K562 (cell line): ENCODE results near the gene ARHGEF25. TPM values are rescaled to one million over a fixed set of nuclear protein-coding genes. Genes with fewer than 3 reads are reported as not detected.

Experiments used
- CCNT2 ChIP-seq: IDR thresholded peaks from 2 replicates; pipeline ENCODE4 v1.6.1; 2011; ENCODE audit warnings: borderline replicate concordance, low read depth, mild to moderate bottlenecking, moderate library complexity, mixed read lengths, low read length; ENCODE audit not compliant: insufficient read length; ENCODE audit errors: extremely low read depth
- CEBPB ChIP-seq: fragments of 450-650 bp; IDR thresholded peaks from 2 replicates; pipeline ENCODE4 v1.6.1; 2016; ENCODE audit warnings: missing genetic modification characterization, missing compliant biosample characterization
- CXXC5 ChIP-seq: fragments of 250-450 bp; sonication (Bioruptor Pico); IDR thresholded peaks from 2 replicates; pipeline ENCODE4 v1.8.0; 2022; ENCODE audit warnings: inconsistent platforms, mild to moderate bottlenecking, moderate library complexity
- DLX4 ChIP-seq: fragments of 250-450 bp; sonication (Bioruptor Pico); IDR thresholded peaks from 2 replicates; pipeline ENCODE4 v1.6.1; 2021; ENCODE audit warnings: mild to moderate bottlenecking
- E2F5 ChIP-seq: sonication (generic); formaldehyde crosslinking; IDR thresholded peaks from 2 replicates; pipeline ENCODE4 v1.8.0; 2022; ENCODE audit warnings: mild to moderate bottlenecking, missing genetic modification reagents
- E2F6 ChIP-seq, 2 experiments: IDR thresholded peaks; 2 replicates each; pipeline ENCODE4 v1.6.1; 2011; ENCODE audit warnings: borderline replicate concordance in 1 of 2, control low read depth in 1 of 2, low read depth in 1 of 2, low read length in 1 of 2, mild to moderate bottlenecking in 1 of 2, mixed read lengths in 1 of 2, moderate library complexity in 1 of 2; ENCODE audit not compliant: insufficient read depth in 1 of 2, insufficient read length in 1 of 2, poor library complexity in 1 of 2, severe bottlenecking in 1 of 2; ENCODE audit errors: extremely low read depth in 1 of 2
- EP400 ChIP-seq: fragments of 450-650 bp; IDR thresholded peaks from 2 replicates; pipeline ENCODE4 v1.6.1; 2017; ENCODE audit warnings: antibody characterized with exemption, mild to moderate bottlenecking, moderate library complexity
- ERF ChIP-seq: fragments of 450-650 bp; formaldehyde crosslinking; IDR thresholded peaks from 2 replicates; pipeline ENCODE4 v1.4.0; 2020; ENCODE audit warnings: mild to moderate bottlenecking, mixed read lengths
- FOXM1 ChIP-seq, 2 experiments: fragments of 450-650 bp in 1 of 2; sonication (generic) in 1 of 2; formaldehyde crosslinking in 1 of 2; IDR thresholded peaks; 2 replicates each; pipeline versions ENCODE4 v1.6.1 to v1.9.0; 2017 to 2022; ENCODE audit warnings: low read depth in 2 of 2, mild to moderate bottlenecking in 2 of 2, missing genetic modification reagents in 1 of 2, moderate library complexity in 1 of 2
- NRF1 ChIP-seq, 2 experiments: fragments of 450-650 bp; IDR thresholded peaks in 1 of 2; conservative IDR thresholded peaks in 1 of 2; 2 replicates each; pipeline ENCODE4 v1.6.1; 2014; ENCODE audit warnings: mild to moderate bottlenecking in 2 of 2
- PHB ChIP-seq: fragments of 250-450 bp; sonication (Bioruptor Pico); IDR thresholded peaks from 2 replicates; pipeline ENCODE4 v1.5.0; 2021
- RNF2 ChIP-seq: sonication (generic); IDR thresholded peaks from 2 replicates; pipeline ENCODE4 v1.6.1; 2016
- TBP ChIP-seq: optimal IDR thresholded peaks from 2 replicates; pipeline ENCODE3; 2011; ENCODE audit warnings: low read depth, low read length, improper control_type of control experiment
- ZEB2 ChIP-seq: fragments of 450-650 bp; IDR thresholded peaks from 2 replicates; pipeline ENCODE4 v1.6.1; 2016
- ZFP1 ChIP-seq: fragments of 450-650 bp; formaldehyde crosslinking; IDR thresholded peaks from 2 replicates; pipeline ENCODE4 v1.4.0; 2020; ENCODE audit warnings: mild to moderate bottlenecking, mixed read lengths
- ZHX1 ChIP-seq: fragments of 150-350 bp; conservative IDR thresholded peaks from 2 replicates; pipeline ENCODE4 v1.6.1; 2014; ENCODE audit warnings: low read length
- ZNF282 ChIP-seq: sonication (generic); formaldehyde crosslinking; IDR thresholded peaks from 2 replicates; pipeline ENCODE4 v1.8.1; 2023; ENCODE audit warnings: missing genetic modification reagents
- ZNF583 ChIP-seq: fragments of 250-450 bp; sonication (Bioruptor Pico); IDR thresholded peaks from 2 replicates; pipeline ENCODE4 v1.4.0; 2020
- polyA plus RNA-seq, 8 experiments: library from polyadenylated mRNA; depleted of rRNA in 4 of 8; stranded (reverse) in 5 of 8; unstranded in 3 of 8; fragments of >200 nt; fragmentation: Nextera tagmentation in 2 of 8; fragmentation: Illumina TruSeq in 1 of 8; extraction: Ambion mirVana in 2 of 8; extraction: Trizol in 1 of 8; gene quantifications; 2 replicates each; pipeline versions ENCODE4 v1.2.1 to v1.2.3, GENCODE V29; 2011 to 2014; ENCODE audit warnings: inconsistent platforms in 1 of 8, missing spikeins in 1 of 8
- total RNA-seq, 7 experiments: library from RNA; depleted of rRNA in 6 of 7; stranded (reverse); fragments of >200 nt in 6 of 7; fragmentation: Illumina TruSeq in 2 of 7; extraction: Trizol in 2 of 7; gene quantifications; 2 replicates each; pipeline versions ENCODE4 v1.2.1 to v1.2.3, GENCODE V29; 2011 to 2021; ENCODE audit warnings: low replicate concordance in 1 of 7

Gene ARHGEF25
- total and polyA plus RNA-seq, 9 of the 15 experiments (the other 6 are each of a cell fraction or from before 2014, with no cell fraction given): 0.13 to 17.3 (median 11.6) TPM

- TF ChIP-seq ZHX1: no peak
- no peak for TF ChIP-seq DLX4
- 0 out of 2 replicates have a peak, but pooled peaks have one; percentile 24 for TF ChIP-seq ZNF282 (CRISPR knock-in tag)
- TF ChIP-seq EP400: peak; percentile 78; the same call in 1 of the 2 replicates
- peak; percentile 97 for TF ChIP-seq CXXC5 (CRISPR knock-in tag)
- TF ChIP-seq CEBPB: no peak
- peak; percentile 59 for TF ChIP-seq TBP
- TF ChIP-seq ZFP1: peak; percentile 48; the same call in 1 of the 2 replicates
- 0 out of 2 replicates have a peak, but pooled peaks have one; percentile 30 for TF ChIP-seq RNF2
- no peak for TF ChIP-seq PHB
- TF ChIP-seq ERF (CRISPR knock-in tag): peak; percentile 62; the same call in 1 of the 2 replicates
- TF ChIP-seq E2F5 (CRISPR knock-in tag): no peak
- no peak for TF ChIP-seq FOXM1 (IDR thresholded peaks at IDR 0.05; ENCODE audit: low read depth)
- 0 out of 2 replicates have a peak, but pooled peaks have one; percentile 64 for TF ChIP-seq FOXM1 (CRISPR knock-in tag; IDR thresholded peaks at IDR 0.05; ENCODE audit: low read depth)
- TF ChIP-seq ZEB2: peak; percentile 62
- peak; percentile 81 for TF ChIP-seq CCNT2
- TF ChIP-seq ZNF583 (CRISPR knock-in tag): peak; percentile 66; the same call in 1 of the 2 replicates
- TF ChIP-seq E2F6 (IDR thresholded peaks at IDR 0.05; ENCODE audit: borderline replicate concordance in 1 of 2, extremely low read depth in 1 of 2, insufficient read depth in 1 of 2, insufficient read length in 1 of 2, low read depth in 1 of 2, low read length in 1 of 2, poor library complexity in 1 of 2, severe bottlenecking in 1 of 2): peak; percentile 63 to 81
- peak; percentile 75 to 79 for TF ChIP-seq NRF1 (conservative IDR thresholded peaks at IDR 0.05 in 1 of 2, IDR thresholded peaks at IDR 0.05 in 1 of 2)
These were observed 20.1 kb upstream of the ARHGEF25 start, which contains the start of gene PIP4K2C (continued) for GRCh38 chr12:57590864-57591781.
